K562 (cell line): ENCODE data around the gene SNRNP200. TPM values are rescaled to one million over a fixed set of nuclear protein-coding genes. Genes with fewer than 3 reads are reported as not detected.

Source experiments
- CHD7 ChIP-seq: fragments of 200-600 bp; sonication (generic); IDR thresholded peaks from one replicate; pipeline ENCODE4 v1.6.1; 2012; ENCODE audit warnings: mild to moderate bottlenecking, low read depth, low read length, inconsistent platforms
- CTCFL ChIP-seq: IDR thresholded peaks from 2 replicates; pipeline ENCODE4 v1.6.1; 2011; ENCODE audit warnings: borderline replicate concordance, low read depth, mild to moderate bottlenecking, moderate library complexity, low read length; ENCODE audit not compliant: insufficient read depth, poor library complexity, severe bottlenecking
- YY1 ChIP-seq, 3 experiments: IDR thresholded peaks; 2 replicates each; pipeline ENCODE4 v1.6.1; 2011; ENCODE audit warnings: low read length in 2 of 3, mild to moderate bottlenecking in 2 of 3, moderate library complexity in 2 of 3, borderline replicate concordance in 1 of 3, control low read depth in 1 of 3, low read depth in 1 of 3; ENCODE audit not compliant: insufficient read depth in 3 of 3, insufficient replicate concordance in 2 of 3, control insufficient read depth in 1 of 3, insufficient read length in 1 of 3; ENCODE audit errors: extremely low read depth in 1 of 3
- ZNF324 ChIP-seq: fragments of 250-450 bp; sonication (Bioruptor Pico); IDR thresholded peaks from 2 replicates; pipeline ENCODE4 v1.4.0; 2020; ENCODE audit warnings: mild to moderate bottlenecking
- polyA plus RNA-seq, 8 experiments: library from polyadenylated mRNA; depleted of rRNA in 4 of 8; stranded (reverse) in 5 of 8; unstranded in 3 of 8; fragments of >200 nt; fragmentation: Nextera tagmentation in 2 of 8; fragmentation: Illumina TruSeq in 1 of 8; extraction: Ambion mirVana in 2 of 8; extraction: Trizol in 1 of 8; gene quantifications; 2 replicates each; pipeline versions ENCODE4 v1.2.1 to v1.2.3, GENCODE V29; 2011 to 2014; ENCODE audit warnings: inconsistent platforms in 1 of 8, missing spikeins in 1 of 8
- total RNA-seq, 7 experiments: library from RNA; depleted of rRNA in 6 of 7; stranded (reverse); fragments of >200 nt in 6 of 7; fragmentation: Illumina TruSeq in 2 of 7; extraction: Trizol in 2 of 7; gene quantifications; 2 replicates each; pipeline versions ENCODE4 v1.2.1 to v1.2.3, GENCODE V29; 2011 to 2021; ENCODE audit warnings: low replicate concordance in 1 of 7

The SNRNP200 gene
- total and polyA plus RNA-seq, 9 of the 15 experiments (the other 6 are each of a cell fraction or from before 2014, with no cell fraction given) = 76.1 to 231 (median 155) TPM

DNA sequence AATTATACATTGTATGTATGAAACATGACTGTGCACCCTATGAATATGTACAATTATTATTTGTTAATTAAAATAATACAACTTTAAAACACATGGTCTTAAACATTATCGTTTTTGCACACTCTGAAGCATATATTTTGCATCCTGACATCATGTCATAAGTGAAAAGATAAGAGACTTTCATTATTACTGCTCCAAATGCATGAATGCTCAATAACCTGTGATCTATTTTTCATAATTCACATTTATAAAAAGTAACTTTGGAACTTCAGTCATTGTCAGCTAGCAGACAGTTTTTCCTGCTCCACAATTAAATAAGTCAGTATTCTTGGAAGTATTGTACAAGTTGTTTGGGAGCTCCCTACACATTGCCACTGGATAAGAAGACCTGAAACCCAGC lies 18.5 kb upstream of the SNRNP200 start (continued):
- TF ChIP-seq CTCFL = no peak
- no peak for TF ChIP-seq CHD7
- no peak for TF ChIP-seq ZNF324 (CRISPR knock-in tag)
- no peak for TF ChIP-seq YY1 (IDR thresholded peaks at IDR 0.05; ENCODE audit: borderline replicate concordance in 1 of 3, control insufficient read depth in 1 of 3, extremely low read depth in 1 of 3, insufficient read depth in 3 of 3, insufficient read length in 1 of 3, insufficient replicate concordance in 2 of 3, low read depth in 1 of 3, low read length in 2 of 3)
